ENCODE measurements around the gene TMEM123.

DNA sequence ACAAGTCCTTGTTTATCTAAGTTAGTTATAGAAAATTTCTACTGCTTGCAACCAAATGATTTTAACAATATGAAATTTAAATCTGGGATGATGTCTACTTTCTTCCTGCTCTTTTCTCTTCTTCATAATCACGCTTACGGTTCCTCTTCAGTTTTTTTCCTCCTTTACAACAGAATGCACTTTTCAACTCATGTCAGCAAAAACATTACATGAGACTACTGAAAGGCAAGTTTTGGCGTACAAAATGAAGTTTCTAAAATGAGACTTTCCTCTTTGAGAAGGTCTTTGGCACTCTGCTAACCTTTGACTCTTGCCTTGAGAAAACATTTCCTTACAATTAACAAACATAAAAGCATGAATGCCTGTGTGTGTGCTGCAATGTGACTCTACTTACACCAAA is 23.3 kb downstream of the TMEM123 start:
- TF ChIP-seq, protein P1, sequence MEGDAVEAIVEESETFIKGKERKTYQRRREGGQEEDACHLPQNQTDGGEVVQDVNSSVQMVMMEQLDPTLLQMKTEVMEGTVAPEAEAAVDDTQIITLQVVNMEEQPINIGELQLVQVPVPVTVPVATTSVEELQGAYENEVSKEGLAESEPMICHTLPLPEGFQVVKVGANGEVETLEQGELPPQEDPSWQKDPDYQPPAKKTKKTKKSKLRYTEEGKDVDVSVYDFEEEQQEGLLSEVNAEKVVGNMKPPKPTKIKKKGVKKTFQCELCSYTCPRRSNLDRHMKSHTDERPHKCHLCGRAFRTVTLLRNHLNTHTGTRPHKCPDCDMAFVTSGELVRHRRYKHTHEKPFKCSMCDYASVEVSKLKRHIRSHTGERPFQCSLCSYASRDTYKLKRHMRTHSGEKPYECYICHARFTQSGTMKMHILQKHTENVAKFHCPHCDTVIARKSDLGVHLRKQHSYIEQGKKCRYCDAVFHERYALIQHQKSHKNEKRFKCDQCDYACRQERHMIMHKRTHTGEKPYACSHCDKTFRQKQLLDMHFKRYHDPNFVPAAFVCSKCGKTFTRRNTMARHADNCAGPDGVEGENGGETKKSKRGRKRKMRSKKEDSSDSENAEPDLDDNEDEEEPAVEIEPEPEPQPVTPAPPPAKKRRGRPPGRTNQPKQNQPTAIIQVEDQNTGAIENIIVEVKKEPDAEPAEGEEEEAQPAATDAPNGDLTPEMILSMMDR (IDR thresholded peaks at IDR 0.05; ENCODE audit: low read length): no peak
- no peak for TF ChIP-seq EZH2 (IDR thresholded peaks at IDR 0.05; ENCODE audit: borderline replicate concordance, low read length)

All from OCI-LY1 (cell line).